GM12801 (cell line): ENCODE data around the gene INTS1.

Source experiments
- TF ChIP-seq, protein P1 (sequence below): IDR thresholded peaks from one replicate; pipeline ENCODE4 v1.5.1; 2011; ENCODE audit warnings: control low read depth; ENCODE audit not compliant: insufficient read length; ENCODE audit errors: extremely low read depth

Gene INTS1

DNA sequence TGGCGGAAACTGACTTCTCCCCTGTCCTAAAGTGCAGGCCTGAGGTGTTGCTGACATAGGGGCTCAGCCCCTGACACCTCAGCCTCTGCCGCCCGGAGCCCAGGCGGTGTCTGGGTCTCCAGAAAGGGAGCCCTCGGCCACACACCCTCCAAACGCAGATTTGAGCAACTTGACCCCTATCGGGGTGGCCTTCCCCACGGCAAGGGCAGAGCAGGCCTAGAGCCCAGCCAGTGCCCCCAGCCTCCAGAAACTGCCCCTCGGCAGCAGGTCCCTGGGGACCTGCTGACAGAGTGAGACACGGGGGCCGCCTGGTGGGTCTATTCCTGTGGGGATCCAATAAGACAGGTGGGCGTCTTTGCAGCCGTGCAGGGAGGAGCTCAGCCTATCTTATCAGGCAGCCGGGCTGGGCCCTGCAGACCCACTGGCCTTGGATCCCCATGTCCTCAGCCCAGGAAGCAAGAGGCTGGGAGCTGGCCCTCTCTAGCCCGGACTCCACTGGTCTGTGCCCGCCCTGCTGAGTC is 40.8 kb upstream of the INTS1 start:
- TF ChIP-seq, protein P1, sequence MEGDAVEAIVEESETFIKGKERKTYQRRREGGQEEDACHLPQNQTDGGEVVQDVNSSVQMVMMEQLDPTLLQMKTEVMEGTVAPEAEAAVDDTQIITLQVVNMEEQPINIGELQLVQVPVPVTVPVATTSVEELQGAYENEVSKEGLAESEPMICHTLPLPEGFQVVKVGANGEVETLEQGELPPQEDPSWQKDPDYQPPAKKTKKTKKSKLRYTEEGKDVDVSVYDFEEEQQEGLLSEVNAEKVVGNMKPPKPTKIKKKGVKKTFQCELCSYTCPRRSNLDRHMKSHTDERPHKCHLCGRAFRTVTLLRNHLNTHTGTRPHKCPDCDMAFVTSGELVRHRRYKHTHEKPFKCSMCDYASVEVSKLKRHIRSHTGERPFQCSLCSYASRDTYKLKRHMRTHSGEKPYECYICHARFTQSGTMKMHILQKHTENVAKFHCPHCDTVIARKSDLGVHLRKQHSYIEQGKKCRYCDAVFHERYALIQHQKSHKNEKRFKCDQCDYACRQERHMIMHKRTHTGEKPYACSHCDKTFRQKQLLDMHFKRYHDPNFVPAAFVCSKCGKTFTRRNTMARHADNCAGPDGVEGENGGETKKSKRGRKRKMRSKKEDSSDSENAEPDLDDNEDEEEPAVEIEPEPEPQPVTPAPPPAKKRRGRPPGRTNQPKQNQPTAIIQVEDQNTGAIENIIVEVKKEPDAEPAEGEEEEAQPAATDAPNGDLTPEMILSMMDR = no peak

DNA sequence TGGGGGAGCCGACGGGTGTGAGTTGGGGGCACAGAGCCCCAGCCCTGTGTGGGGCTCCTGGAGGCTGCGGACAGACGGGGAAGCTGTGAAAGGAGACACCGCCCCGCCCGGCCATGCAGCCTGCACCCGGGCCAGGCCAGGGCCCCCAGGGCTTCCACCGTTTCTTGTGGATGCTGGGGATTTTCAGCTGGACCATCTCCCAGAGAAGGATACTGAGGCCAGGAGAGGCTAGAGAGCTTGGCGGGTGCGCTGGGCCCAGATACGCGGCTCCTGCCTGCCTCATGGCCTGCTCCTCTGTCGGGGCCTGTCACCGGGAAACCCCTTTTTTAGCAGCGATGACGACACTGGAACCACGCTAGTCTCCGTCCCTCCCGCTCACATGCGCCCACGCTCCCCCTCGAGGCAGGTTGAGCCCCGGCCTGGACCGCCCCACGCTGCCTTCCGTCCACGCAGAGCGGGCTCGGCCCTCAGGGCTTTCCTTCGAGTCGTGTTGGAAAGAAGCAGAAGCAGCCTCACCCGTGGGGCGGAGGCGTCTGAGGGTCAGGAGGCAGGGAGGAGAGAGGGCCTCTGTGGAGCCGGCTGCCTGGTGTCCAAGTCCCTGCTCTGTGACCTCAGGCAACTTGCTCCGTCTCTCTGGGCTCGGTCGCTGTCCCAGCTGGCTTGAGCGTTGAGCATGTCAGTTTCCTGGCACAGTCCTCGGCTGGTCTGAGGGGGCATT is 40.1 kb upstream of the INTS1 start:
- TF ChIP-seq, protein P1 = no peak

DNA sequence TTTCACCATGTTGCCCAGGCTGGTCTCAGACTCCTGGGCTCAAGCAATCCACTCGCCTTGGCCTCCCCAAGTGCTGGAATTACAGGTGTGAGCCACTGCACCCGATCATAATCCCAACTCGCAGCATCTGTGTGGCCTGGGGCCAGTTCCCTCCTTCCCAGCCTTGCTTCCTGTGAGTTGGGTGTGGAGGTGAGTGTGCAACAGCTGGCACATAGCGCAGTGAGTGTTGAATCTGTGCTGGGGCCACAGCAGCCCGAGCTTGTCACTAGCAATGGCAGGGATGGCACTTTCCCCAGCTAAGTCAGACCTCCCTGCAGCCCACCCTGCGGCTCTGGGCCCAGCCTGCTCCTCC is 39.6 kb upstream of the INTS1 start:
- TF ChIP-seq, protein P1 = no peak

DNA sequence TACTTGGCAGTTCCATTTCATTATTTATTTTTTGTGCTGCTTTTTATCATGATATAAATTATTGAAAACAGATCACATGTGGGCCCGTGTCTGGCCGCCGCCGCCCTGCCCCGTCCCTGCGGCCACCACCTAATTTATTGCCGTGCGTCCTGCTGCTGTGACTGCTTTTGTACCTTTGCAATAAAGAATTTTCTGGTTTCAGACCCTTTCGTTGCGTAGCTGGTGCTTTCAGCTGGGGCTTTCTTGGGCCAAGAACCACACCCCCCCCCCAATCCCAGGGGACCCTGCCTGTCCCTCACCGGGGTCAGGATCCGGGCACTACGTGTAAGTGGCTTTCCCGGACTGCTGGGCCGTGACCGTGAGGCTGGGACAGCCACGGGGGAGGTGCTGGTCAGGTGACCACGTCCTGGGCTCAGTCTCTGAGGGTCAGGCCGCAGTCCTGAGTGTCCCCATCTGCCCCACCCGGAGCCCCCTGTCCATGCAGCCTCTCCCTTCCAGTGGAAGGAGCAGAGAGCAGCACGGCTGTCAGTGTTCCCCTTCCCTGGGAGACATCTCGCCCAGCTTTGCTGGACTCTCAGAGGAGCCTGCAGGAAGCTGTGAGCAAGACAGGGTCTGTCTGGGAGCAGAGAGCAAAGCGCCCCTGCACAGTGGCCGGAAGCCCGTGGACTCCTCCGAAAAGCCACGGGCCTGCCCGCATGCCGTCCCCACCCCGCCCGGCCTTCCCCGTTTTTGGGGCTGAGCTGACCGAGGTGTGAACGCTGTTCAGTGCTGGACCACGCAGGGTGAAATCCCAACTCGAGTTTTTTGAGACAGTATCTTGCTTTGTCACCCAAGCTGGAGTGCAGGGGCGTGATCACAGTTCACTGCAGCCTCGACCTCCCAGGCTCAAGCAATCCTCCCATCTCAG is 38.9 kb upstream of the INTS1 start:
- TF ChIP-seq, protein P1 = no peak

DNA sequence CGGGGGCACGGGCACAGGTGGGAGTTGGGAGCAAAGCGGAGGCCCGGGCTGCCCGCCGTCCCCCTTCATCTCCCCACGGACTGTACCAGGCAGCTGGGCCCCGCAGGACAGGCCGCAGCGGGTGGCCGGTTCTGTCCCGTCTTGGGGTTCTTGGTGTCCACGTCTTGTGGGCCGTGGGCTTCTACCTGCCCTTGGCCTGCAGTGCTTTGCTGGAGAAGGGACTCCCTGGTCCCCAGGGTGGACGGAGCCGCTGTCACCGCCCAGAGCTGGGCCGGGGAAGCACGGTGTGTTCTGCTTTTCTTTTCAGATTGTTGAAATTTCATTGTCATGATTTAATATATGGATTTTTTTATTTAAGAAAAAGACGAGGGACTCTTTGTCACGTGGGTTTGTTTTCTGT is 38.1 kb upstream of the INTS1 start:
- TF ChIP-seq, protein P1 = no peak

DNA sequence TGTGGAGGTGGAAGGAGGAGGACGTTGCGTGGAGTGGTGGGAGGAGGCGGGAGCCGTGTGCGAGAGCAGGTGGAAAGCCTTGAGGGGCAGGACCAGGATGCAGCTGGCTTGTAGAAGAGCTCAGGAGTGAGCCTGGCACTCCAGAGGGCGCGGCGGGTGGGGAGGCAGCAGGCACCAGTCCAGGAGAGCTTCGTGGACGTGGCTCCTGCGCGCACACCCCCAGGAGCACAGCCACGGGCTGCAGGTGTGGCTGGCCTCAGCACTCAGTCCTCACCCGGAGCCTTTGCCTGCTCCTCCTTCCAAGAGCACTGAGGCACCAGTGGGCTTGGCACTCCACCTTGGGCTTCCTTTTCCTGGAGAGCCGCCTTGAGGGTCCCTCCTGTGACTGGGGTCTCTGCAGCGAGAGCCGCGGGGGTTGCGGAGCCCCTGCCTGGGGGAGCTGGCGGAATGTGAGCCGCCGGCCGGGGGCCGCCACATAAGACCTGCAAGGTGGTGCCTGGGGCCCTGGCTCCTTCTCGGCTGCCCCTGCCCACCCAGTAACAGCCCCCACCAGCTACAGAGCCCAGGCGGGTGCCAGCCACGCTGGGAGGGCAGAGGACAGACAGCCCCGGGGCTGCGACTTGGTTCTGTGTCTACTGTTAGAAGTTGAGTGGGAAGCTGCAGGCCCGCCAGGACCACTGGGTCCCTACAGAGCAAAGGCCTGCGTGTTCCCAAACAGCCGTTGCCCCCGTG is 37.4 kb upstream of the INTS1 start:
- TF ChIP-seq, protein P1 = no peak

DNA sequence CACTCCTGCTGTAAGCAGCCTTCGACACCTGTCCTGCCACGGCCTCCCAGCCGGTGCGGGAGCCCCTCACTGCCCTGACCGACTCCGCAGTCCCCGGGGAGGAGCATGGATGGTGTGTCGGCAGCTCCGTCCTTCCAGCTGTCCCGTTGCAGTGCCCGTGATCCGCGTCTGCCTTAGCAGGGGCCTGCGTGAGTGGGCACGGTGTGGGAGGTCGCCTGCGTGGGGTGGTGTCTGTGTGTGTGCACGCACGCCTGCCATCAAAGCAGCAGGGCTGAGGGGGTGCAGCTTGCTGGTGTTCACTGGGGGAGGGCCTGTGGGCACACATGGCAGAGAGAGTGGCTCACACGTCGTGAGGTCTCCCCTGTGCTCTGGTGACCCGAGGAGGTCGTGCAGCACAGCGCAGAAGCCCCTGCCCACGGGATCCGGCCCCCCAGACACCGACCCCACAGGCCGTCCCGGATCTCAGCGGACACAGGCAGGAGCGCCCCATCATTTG is 36.6 kb upstream of the INTS1 start:
- TF ChIP-seq, protein P1 = no peak
